PC-9 (cell line): ENCODE results near the gene CLMN. TPM values are rescaled to one million over a fixed set of nuclear protein-coding genes. Genes with fewer than 3 reads are reported as not detected.

Experiments used
- BruUV-seq: library from RNA; stranded (reverse); fragments of 400-500 nt; replicated peaks from 2 replicates; lab custom pipeline; 2021; lab: Mats Ljungman, UMichigan
- CTCF ChIA-PET: fragments of 300-600 bp; sonication (Branson Sonifier 250); formaldehyde crosslinking; loops from one replicate; lab custom pipeline; 2022; ENCODE audit warnings: antibody characterized with exemption; lab: Charles Lee
- POLR2A ChIA-PET: fragments of 300-600 bp; sonication (Branson Sonifier 250); formaldehyde crosslinking; loops from one replicate; lab custom pipeline; 2022; ENCODE audit warnings: antibody characterized with exemption; ENCODE audit not compliant: unreplicated experiment; lab: Charles Lee
- DNase-seq, 2 experiments: peaks; one replicate each; pipeline versions ENCODE4 v3.0.0 to v3.0.0-alpha.2; 2015 to 2022; ENCODE audit warnings: mixed read lengths in 1 of 2
- H2AFZ ChIP-seq: fragments of 200-600 bp; sonication (generic); 2 replicates; pipeline ENCODE4 v1.8.1; 2017; ENCODE audit warnings: antibody characterized with exemption
- H3F3A ChIP-seq: fragments of 200-600 bp; sonication (generic); 2 replicates; pipeline ENCODE4 v1.8.1; 2017; ENCODE audit warnings: antibody characterized with exemption, mild to moderate bottlenecking, low read depth; ENCODE audit not compliant: insufficient read depth
- H3K27ac ChIP-seq: fragments of 200-600 bp; sonication (generic); 2 replicates; pipeline ENCODE4 v1.6.1; 2016; ENCODE audit warnings: mixed run types
- H3K27me3 ChIP-seq: fragments of 200-600 bp; sonication (generic); 2 replicates; pipeline ENCODE4 v1.6.1; 2016; ENCODE audit warnings: low read depth, mixed run types; ENCODE audit not compliant: insufficient read depth
- H3K36me3 ChIP-seq: fragments of 200-600 bp; sonication (generic); 2 replicates; pipeline ENCODE4 v1.6.1; 2016; ENCODE audit warnings: low read depth, mixed run types
- H3K4me1 ChIP-seq: fragments of 200-600 bp; sonication (generic); replicated peaks from 2 replicates; pipeline ENCODE4 v1.6.1; 2016; ENCODE audit warnings: mixed run types; ENCODE audit not compliant: insufficient read depth
- H3K4me2 ChIP-seq: fragments of 200-600 bp; sonication (generic); 2 replicates; pipeline ENCODE4 v1.6.1; 2017; ENCODE audit warnings: mixed run types
- H3K4me3 ChIP-seq: fragments of 200-600 bp; sonication (generic); 2 replicates; pipeline ENCODE4 v1.6.1; 2016; ENCODE audit warnings: mixed run types
- H3K79me2 ChIP-seq: fragments of 200-600 bp; sonication (generic); 2 replicates; pipeline ENCODE4 v1.6.1; 2017; ENCODE audit warnings: low read depth, mixed run types
- H3K9me2 ChIP-seq: fragments of 200-600 bp; sonication (generic); 2 replicates; pipeline ENCODE4 v1.8.1; 2017; ENCODE audit warnings: mild to moderate bottlenecking; ENCODE audit not compliant: insufficient read depth
- H3K9me3 ChIP-seq: fragments of 200-600 bp; sonication (generic); 2 replicates; pipeline ENCODE4 v1.8.1; 2016; ENCODE audit warnings: low read depth; ENCODE audit not compliant: insufficient read depth
- H4K20me1 ChIP-seq: fragments of 200-600 bp; sonication (generic); 2 replicates; pipeline ENCODE4 v1.8.1; 2017; ENCODE audit not compliant: insufficient read depth
- CTCF ChIP-seq: fragments of 200-600 bp; sonication (generic); conservative IDR thresholded peaks from 2 replicates; pipeline ENCODE4 v1.6.1; 2017; ENCODE audit warnings: mixed run types, antibody characterized with exemption, mild to moderate bottlenecking, moderate library complexity
- EZH2 ChIP-seq: fragments of 200-600 bp; sonication (generic); IDR thresholded peaks from 2 replicates; pipeline ENCODE4 v1.8.0; 2017; ENCODE audit warnings: antibody characterized with exemption, low read depth
- intact Hi-C: fragments of 100-400 bp; cut with micrococcal nuclease; formaldehyde crosslinking; loops from one replicate; pipeline ENCODE4 v1.10.0; 2022; ENCODE audit not compliant: unreplicated experiment
- total RNA-seq: library from RNA; stranded (reverse); gene quantifications from 2 replicates; pipeline ENCODE4 v1.2.3, GENCODE V29; 2021

Gene CLMN
- total RNA-seq, 1 experiment from 2014 or later: 15.8 TPM

- peaks cover 9% of the 10 kb centered on the region; the same call in 1 of the 2 replicates for H3K4me1 ChIP-seq
- no peak for DNase-seq
- TF ChIP-seq EZH2 (no peak), CTCF (no peak)
- peaks cover 7% of the 10 kb centered on the region for H3K79me2 ChIP-seq
- no peaks in the 10 kb centered on the region for H4K20me1 ChIP-seq
- no peak overlapping the region for H3K4me2 ChIP-seq
- no peak overlapping the region for H2AFZ ChIP-seq
- ChIA-PET CTCF (no interaction called here), POLR2A (no interaction called here)
- H3K27me3 ChIP-seq: no peaks in the 10 kb centered on the region
- no peaks in the 10 kb centered on the region for H3K9me2 ChIP-seq
- no TSS peak for BruUV-seq
- no peaks in the 10 kb centered on the region; the same call in 1 of the 2 replicates for H3K9me3 ChIP-seq
- no peaks in the 10 kb centered on the region for H3K36me3 ChIP-seq
- H3K27ac ChIP-seq: no peak overlapping the region
- H3F3A ChIP-seq: no peaks in the 10 kb centered on the region
- H3K4me3 ChIP-seq: no peak overlapping the region
- intact Hi-C loops: no loop called here
These were observed 47.7 kb downstream of the CLMN start for GRCh38 chr14:95272057-95272456.

- no peak overlapping the region for H3K27ac ChIP-seq
- POLR2A ChIA-PET: interaction anchor here (0.6 kb wide), 1 partner anchor 305 kb away, joined by 5 read pairs; no protein-coding TSS in a partner anchor
- CTCF ChIA-PET: no interaction called here
These were observed 49.5 kb downstream of the CLMN start for GRCh38 chr14:95270203-95270602.

GRCh38 chr14:95269493-95269892 is 50.2 kb downstream of the CLMN start:
- ChIA-PET CTCF (no interaction called here), POLR2A (interaction anchor here (0.6 kb wide), 1 partner anchor 304 kb away, joined by 5 read pairs; no protein-coding TSS in a partner anchor)
- H3K9me3 ChIP-seq: no peaks in the 10 kb centered on the region; the same call in 1 of the 2 replicates
- no TSS peak for BruUV-seq
- H2AFZ ChIP-seq: no peak overlapping the region
- H4K20me1 ChIP-seq: no peaks in the 10 kb centered on the region
- H3F3A ChIP-seq: peaks cover 17% of the 10 kb centered on the region
- H3K4me2 ChIP-seq: no peak overlapping the region
- H3K27ac ChIP-seq: no peak overlapping the region
- TF ChIP-seq CTCF (no peak), EZH2 (no peak)
- H3K4me3 ChIP-seq: no peak overlapping the region
- DNase-seq: no peak
- intact Hi-C loops: no loop called here
- H3K36me3 ChIP-seq: no peaks in the 10 kb centered on the region
- no peaks in the 10 kb centered on the region for H3K9me2 ChIP-seq
- peaks cover 27% of the 10 kb centered on the region for H3K4me1 ChIP-seq
- H3K27me3 ChIP-seq: no peaks in the 10 kb centered on the region
- H3K79me2 ChIP-seq: peaks cover 14% of the 10 kb centered on the region

More at GRCh38 chr14:95270203-95270602, 49.5 kb downstream of the CLMN start:
- Histone ChIP-seq H3F3A (peaks cover 10% of the 10 kb centered on the region), H3K4me3 (no peak overlapping the region), H2AFZ (no peak overlapping the region), H3K27me3 (no peaks in the 10 kb centered on the region), H4K20me1 (no peaks in the 10 kb centered on the region), H3K9me3 (no peaks in the 10 kb centered on the region; the same call in 1 of the 2 replicates), H3K9me2 (no peaks in the 10 kb centered on the region), H3K36me3 (no peaks in the 10 kb centered on the region), H3K4me2 (no peak overlapping the region), H3K79me2 (peaks cover 12% of the 10 kb centered on the region), H3K4me1 (peaks cover 20% of the 10 kb centered on the region)
- DNase-seq: no peak
- no peak for TF ChIP-seq CTCF
- TF ChIP-seq EZH2: no peak
- no TSS peak for BruUV-seq
- intact Hi-C loops: no loop called here
